ENCODE data around the gene CLDND2.
"Not testable (repeated sequence)": the region's sequence is repeated elsewhere in the genome, so short reads cannot be mapped to it uniquely, and the experiment has no call there.

Gene CLDND2

GRCh38 chr19:51410950-51411748 lies 42.3 kb upstream of the CLDND2 start:
- Histone ChIP-seq H3K27ac (no peak overlapping the region), H3K4me3 (no peak overlapping the region), H3K9me3 (no peaks in the 10 kb centered on the region), H3K36me3 (no peaks in the 10 kb centered on the region), H3K4me1 (no peaks in the 10 kb centered on the region), H3K27me3 (peaks cover 0 to 21% of the 10 kb centered on the region in 2 donors)
- DNase-seq = no peak
- intact Hi-C loops (cut with DNase I; ENCODE audit: low total_unique reads) = no loop called here
- TF ChIP-seq CTCF (IDR thresholded peaks at IDR 0.05) = no peak

GRCh38 chr19:51407511-51408131 lies 38.8 kb upstream of the CLDND2 start:
- no peaks in the 10 kb centered on the region for H3K36me3 ChIP-seq
- no peak overlapping the region for H3K4me3 ChIP-seq
- H3K9me3 ChIP-seq = peaks cover 0 to 2% (median 0%) of the 10 kb centered on the region in 3 donors
- no peaks in the 10 kb centered on the region for H3K4me1 ChIP-seq
- no peak overlapping the region for H3K27ac ChIP-seq
- peaks cover 0 to 12% of the 10 kb centered on the region in 2 donors for H3K27me3 ChIP-seq
- DNase-seq = no peak
- peak; percentile 21 to 31 for TF ChIP-seq CTCF (IDR thresholded peaks at IDR 0.05)
- intact Hi-C loops (cut with DNase I; ENCODE audit: low total_unique reads) = no loop called here

GRCh38 chr19:51402117-51402516 lies 33.3 kb upstream of the CLDND2 start:
- peaks cover 0 to 4% of the 10 kb centered on the region in 2 donors for H3K27me3 ChIP-seq
- no peak overlapping the region for H3K4me3 ChIP-seq
- DNase-seq = no peak
- H3K9me3 ChIP-seq = peaks cover 0 to 9% (median 0%) of the 10 kb centered on the region in 3 donors
- intact Hi-C loops (cut with DNase I; ENCODE audit: low total_unique reads) = no loop called here
- no peak overlapping the region for H3K27ac ChIP-seq
- H3K4me1 ChIP-seq = no peaks in the 10 kb centered on the region
- H3K36me3 ChIP-seq = no peaks in the 10 kb centered on the region
- TF ChIP-seq CTCF (IDR thresholded peaks at IDR 0.05) = no peak

- H3K4me1 ChIP-seq; H3K4me3 ChIP-seq; H3K9me3 ChIP-seq; H3K36me3 ChIP-seq; intact Hi-C loops (cut with DNase I; ENCODE audit: low total_unique reads); H3K27me3 ChIP-seq; DNase-seq; H3K27ac ChIP-seq: not testable (repeated sequence)
Measured at GRCh38 chr19:51399936-51400335, 31.1 kb upstream of the CLDND2 start.

GRCh38 chr19:51399231-51399630 lies 30.4 kb upstream of the CLDND2 start:
- intact Hi-C loops (cut with DNase I; ENCODE audit: low total_unique reads) = no loop called here
- no peak for TF ChIP-seq CTCF (IDR thresholded peaks at IDR 0.05)
- Histone ChIP-seq H3K36me3 (no peaks in the 10 kb centered on the region), H3K9me3 (peaks cover 0 to 9% (median 0%) of the 10 kb centered on the region in 3 donors), H3K27ac (no peak overlapping the region), H3K27me3 (no peaks in the 10 kb centered on the region), H3K4me3 (no peak overlapping the region), H3K4me1 (peaks cover 0 to 7% (median 5%) of the 10 kb centered on the region in 4 donors)
- no peak for DNase-seq

- H3K4me3 ChIP-seq = no peak overlapping the region
- H3K27ac ChIP-seq = no peak overlapping the region
- no peaks in the 10 kb centered on the region for H3K27me3 ChIP-seq
- peak; percentile 28 to 33 for TF ChIP-seq CTCF (IDR thresholded peaks at IDR 0.05)
- H3K36me3 ChIP-seq = no peaks in the 10 kb centered on the region
- peaks cover 0 to 9% (median 0%) of the 10 kb centered on the region in 3 donors for H3K9me3 ChIP-seq
- DNase-seq = no peak
- H3K4me1 ChIP-seq = peaks cover 0 to 11% (median 7%) of the 10 kb centered on the region in 4 donors
- intact Hi-C loops (cut with DNase I; ENCODE audit: low total_unique reads) = no loop called here
Measured at GRCh38 chr19:51398096-51398704, 29.4 kb upstream of the CLDND2 start.

- H3K4me3 ChIP-seq; H3K27me3 ChIP-seq; intact Hi-C loops (cut with DNase I; ENCODE audit: low total_unique reads); H3K36me3 ChIP-seq; DNase-seq; H3K9me3 ChIP-seq; H3K27ac ChIP-seq: not testable (repeated sequence)
- H3K4me1 ChIP-seq = peaks cover 0 to 11% (median 7%) of the 10 kb centered on the region in 4 donors
Measured at GRCh38 chr19:51397453-51397852, 28.6 kb upstream of the CLDND2 start.
